GM12875 (cell line): Measurements from ENCODE around the gene MATK.

Source experiments
- H3K4me3 ChIP-seq: one replicate; pipeline ENCODE4 v1.5.1; 2011; ENCODE audit warnings: low read depth, low read length, control low read depth
- TF ChIP-seq, protein P1 (sequence below): IDR thresholded peaks from 2 replicates; pipeline ENCODE4 v1.5.1; 2011; ENCODE audit warnings: low read depth, mild to moderate bottlenecking, control low read depth, inconsistent platforms, low read length, moderate library complexity, borderline replicate concordance; ENCODE audit not compliant: insufficient read depth

The MATK gene

DNA sequence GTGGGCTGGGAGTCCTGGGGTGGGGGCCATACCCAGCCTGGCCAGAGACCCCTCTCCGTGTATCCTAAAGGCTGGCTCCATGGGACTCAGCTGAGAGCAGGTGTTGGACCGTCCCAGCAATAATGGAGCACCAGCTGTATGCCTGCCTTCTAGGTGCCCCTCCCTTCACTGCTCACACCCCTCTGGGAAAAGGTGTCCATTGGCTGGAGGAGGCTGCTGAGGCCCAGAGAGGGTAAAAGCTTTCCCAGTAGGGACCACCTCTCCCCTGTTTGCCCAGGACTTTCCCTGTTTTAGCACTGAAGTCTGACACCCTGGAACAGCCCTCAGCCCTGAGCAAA is 10.8 kb downstream of the MATK start:
- TF ChIP-seq, protein P1, sequence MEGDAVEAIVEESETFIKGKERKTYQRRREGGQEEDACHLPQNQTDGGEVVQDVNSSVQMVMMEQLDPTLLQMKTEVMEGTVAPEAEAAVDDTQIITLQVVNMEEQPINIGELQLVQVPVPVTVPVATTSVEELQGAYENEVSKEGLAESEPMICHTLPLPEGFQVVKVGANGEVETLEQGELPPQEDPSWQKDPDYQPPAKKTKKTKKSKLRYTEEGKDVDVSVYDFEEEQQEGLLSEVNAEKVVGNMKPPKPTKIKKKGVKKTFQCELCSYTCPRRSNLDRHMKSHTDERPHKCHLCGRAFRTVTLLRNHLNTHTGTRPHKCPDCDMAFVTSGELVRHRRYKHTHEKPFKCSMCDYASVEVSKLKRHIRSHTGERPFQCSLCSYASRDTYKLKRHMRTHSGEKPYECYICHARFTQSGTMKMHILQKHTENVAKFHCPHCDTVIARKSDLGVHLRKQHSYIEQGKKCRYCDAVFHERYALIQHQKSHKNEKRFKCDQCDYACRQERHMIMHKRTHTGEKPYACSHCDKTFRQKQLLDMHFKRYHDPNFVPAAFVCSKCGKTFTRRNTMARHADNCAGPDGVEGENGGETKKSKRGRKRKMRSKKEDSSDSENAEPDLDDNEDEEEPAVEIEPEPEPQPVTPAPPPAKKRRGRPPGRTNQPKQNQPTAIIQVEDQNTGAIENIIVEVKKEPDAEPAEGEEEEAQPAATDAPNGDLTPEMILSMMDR, result no peak

GRCh38 chr19:3774621-3775373 is 11.4 kb downstream of the MATK start:
- TF ChIP-seq, protein P1, result no peak
- H3K4me3 ChIP-seq, result no peak overlapping the region

More for the DNA sequence above, 10.8 kb downstream of the MATK start:
- no peak overlapping the region for H3K4me3 ChIP-seq

DNA sequence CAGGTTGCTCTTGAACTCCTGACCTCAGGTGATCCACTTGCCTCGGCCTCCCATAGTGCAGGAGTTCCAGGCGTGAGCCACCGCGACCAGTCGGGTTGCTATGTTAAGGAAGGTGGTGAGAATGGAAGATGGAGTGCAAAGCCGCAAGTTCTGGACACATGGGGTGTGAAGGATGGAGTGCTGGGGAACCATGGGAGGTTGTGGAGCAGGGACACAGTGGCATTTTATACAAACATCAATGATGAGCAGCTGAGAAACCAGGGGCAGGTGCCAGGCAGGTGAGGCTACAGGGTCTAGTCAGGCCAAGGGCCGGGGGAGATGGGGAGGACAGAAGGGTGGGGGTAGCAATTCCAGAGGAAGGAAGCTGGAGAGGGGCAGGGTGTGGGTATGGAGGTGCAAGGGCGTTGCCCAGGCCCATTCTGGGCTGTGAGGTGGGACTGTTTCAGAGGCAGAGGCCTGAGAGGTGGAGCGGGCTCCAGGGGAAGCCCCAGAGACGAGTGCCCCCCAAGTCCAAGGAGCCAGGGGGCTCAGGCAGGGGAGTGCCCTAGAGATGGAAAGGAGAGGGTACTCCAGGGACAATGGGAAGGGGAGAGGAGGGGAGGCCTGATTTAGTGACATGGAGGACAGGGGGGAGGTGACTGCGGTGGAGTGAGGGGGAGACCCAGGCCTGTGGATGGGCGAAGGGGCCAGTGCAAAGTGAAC is 12.2 kb downstream of the MATK start:
- H3K4me3 ChIP-seq, result no peak overlapping the region
- TF ChIP-seq, protein P1, result no peak

- TF ChIP-seq, protein P1, result no peak
- H3K4me3 ChIP-seq, result no peak within 1 kb of the TSS
Observed at GRCh38 chr19:3771906-3772455, 14.2 kb downstream of the MATK start, which contains the start of gene RAX2. Gene RAX2, minus strand, starts transcription at chr19:3772228. Its CDS starts 486 bp downstream, at chr19:3771742.

GRCh38 chr19:3771000-3771905 is 14.9 kb downstream of the MATK start:
- TF ChIP-seq, protein P1, result no peak
- H3K4me3 ChIP-seq, result no peak overlapping the region

DNA sequence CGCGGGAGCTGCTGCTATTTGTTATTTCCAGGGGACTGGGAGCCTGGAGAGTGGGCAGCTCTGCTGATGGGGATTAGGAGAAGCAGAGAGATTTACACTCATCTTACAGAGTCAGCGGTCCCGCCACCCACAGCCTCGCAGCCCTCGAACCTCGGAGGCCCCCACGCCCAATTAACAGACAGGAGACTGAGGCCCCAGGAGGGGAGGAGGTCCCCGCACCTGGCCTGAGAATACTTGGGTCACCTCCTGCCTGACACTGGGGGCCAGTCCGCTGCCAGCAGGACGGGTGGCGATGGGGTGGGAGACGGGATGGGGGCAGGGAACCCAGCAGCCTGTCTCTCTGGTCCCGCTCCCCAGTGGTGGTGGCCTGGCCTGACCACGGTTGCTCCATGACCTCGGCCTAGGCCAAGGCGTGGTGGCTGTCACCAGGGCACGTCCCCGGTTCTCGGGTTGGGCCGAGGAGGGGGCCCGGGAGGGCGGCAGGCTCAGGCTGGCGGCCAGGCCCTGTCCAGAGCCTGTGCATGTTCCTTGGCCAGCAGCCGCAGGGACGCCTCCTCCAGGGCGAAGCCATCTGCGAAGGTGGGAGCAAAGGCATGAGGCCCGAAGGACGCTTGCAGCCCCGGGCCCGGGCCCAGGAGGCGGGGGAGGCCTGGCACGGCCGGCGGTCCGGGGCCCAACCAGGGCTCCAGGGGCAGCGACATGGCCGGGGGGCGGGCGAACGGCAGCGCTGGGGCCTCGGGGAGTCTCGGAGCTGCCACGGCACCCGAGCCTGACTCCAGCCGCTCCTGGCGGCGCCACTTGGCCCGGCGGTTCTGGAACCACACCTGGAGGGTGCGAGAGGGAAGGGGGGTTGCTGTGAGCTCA is 15.8 kb downstream of the MATK start:
- H3K4me3 ChIP-seq, result no peak overlapping the region
- TF ChIP-seq, protein P1, result no peak
